ENCODE data around the gene AK4.

GRCh38 chr1:65157546-65157941, 9.5 kb downstream of the AK4 start:
- TF ChIP-seq CTCF (IDR thresholded peaks at IDR 0.05 in 8 of 11, conservative IDR thresholded peaks at IDR 0.05 in 3 of 11) (no peak), POLR2AphosphoS5 (IDR thresholded peaks at IDR 0.05) (no peak)

Measured in spleen (tissue), 7 donors.